ENCODE data around the gene MRPL20. TPM values are rescaled to one million over a fixed set of nuclear protein-coding genes. Genes with fewer than 3 reads are reported as not detected.

Gene MRPL20
- total and polyA plus RNA-seq, 2 donors from 2014 or later: 103 to 221 TPM

DNA sequence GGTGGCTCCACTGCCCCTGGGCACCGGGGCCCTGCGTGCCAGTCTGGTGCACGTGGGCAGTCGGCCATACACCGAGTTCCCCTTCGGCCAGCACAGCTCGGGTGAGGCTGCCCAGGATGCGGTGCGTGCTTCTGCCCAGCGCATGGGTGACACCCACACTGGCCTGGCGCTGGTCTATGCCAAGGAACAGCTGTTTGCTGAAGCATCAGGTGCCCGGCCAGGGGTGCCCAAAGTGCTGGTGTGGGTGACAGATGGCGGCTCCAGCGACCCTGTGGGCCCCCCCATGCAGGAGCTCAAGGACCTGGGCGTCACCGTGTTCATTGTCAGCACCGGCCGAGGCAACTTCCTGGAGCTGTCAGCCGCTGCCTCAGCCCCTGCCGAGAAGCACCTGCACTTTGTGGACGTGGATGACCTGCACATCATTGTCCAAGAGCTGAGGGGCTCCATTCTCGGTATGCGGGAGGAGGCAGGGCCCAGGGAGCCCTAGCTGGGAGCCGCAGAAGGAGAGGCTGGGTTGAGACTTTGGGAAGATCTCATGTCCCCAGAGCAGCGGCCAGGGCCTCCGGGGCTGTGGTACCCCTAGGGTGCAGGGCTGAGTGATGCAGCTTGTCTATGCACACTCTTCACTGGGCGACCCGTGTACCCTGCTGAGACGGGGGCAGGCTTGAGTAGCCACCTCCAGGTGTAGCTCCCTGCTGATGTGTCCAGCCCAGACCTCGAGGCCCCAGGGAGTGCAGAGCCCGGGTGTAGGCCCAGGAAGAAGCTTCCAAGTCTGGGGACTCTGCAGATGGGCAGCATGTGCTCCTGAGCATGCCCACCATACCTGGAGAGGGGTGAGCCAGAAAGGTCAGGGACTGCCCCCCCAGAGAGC, 30.2 kb upstream of the MRPL20 start:
- intact Hi-C loops (cut with DNase I): no loop called here
- peak overlapping the region in 1 of 3 donors; percentile 26 for H3K9ac ChIP-seq (ENCODE audit: low read length in 3 of 3)
- DNase-seq (peak in 2 of 5 donors; percentile 56 to 67), FAIRE-seq (no peak)
- H3K9me3 ChIP-seq (ENCODE audit: control insufficient read depth in 2 of 3, insufficient read depth in 1 of 3, low read length in 3 of 3): no peaks in the 10 kb centered on the region
- peaks cover 0 to 47% (median 12%) of the 10 kb centered on the region in 3 donors for H3K4me1 ChIP-seq (ENCODE audit: control insufficient read depth in 2 of 3, insufficient read depth in 2 of 3, low read depth in 1 of 3, low read length in 3 of 3)
- peak overlapping the region in 1 of 3 donors; percentile 32 for H3K4me3 ChIP-seq (ENCODE audit: low read length in 3 of 3)
- TF ChIP-seq, protein P1, sequence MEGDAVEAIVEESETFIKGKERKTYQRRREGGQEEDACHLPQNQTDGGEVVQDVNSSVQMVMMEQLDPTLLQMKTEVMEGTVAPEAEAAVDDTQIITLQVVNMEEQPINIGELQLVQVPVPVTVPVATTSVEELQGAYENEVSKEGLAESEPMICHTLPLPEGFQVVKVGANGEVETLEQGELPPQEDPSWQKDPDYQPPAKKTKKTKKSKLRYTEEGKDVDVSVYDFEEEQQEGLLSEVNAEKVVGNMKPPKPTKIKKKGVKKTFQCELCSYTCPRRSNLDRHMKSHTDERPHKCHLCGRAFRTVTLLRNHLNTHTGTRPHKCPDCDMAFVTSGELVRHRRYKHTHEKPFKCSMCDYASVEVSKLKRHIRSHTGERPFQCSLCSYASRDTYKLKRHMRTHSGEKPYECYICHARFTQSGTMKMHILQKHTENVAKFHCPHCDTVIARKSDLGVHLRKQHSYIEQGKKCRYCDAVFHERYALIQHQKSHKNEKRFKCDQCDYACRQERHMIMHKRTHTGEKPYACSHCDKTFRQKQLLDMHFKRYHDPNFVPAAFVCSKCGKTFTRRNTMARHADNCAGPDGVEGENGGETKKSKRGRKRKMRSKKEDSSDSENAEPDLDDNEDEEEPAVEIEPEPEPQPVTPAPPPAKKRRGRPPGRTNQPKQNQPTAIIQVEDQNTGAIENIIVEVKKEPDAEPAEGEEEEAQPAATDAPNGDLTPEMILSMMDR (IDR thresholded peaks at IDR 0.05; ENCODE audit: borderline replicate concordance, extremely low read depth, insufficient read depth): no peak
- H3K27me3 ChIP-seq (ENCODE audit: control insufficient read depth, insufficient read depth, low read length): no peaks in the 10 kb centered on the region
- H3K27ac ChIP-seq (ENCODE audit: low read depth in 2 of 2, low read length in 2 of 2): no peak overlapping the region
- H3K36me3 ChIP-seq (ENCODE audit: control insufficient read depth in 2 of 3, insufficient read depth in 3 of 3, low read length in 3 of 3): no peaks in the 10 kb centered on the region

DNA sequence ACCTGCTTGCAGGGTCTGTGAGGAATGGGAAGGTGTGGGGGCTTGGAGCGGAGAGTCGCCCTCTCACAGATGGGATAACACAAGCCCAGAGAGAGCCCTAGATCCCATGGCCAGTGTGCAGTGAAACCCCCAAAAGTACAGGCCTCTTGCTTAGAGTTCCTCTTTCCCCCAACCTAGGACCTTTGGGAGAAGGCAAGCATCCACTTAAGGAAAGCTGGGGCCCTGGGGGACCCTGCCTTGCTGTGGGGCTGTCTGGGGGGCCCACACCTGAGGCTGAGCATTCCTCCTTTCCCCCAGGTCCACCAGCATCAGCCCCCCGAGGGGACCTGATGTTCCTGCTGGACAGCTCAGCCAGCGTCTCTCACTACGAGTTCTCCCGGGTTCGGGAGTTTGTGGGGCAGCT, 29.5 kb upstream of the MRPL20 start:
- H3K9ac ChIP-seq (ENCODE audit: low read length in 3 of 3): peak overlapping the region in 1 of 3 donors; percentile 26
- peak overlapping the region in 2 of 3 donors; percentile 31 to 55 for H3K4me3 ChIP-seq (ENCODE audit: low read length in 3 of 3)
- intact Hi-C loops (cut with DNase I): no loop called here
- no peak overlapping the region for H3K27ac ChIP-seq (ENCODE audit: low read depth in 2 of 2, low read length in 2 of 2)
- no peaks in the 10 kb centered on the region for H3K36me3 ChIP-seq (ENCODE audit: control insufficient read depth in 2 of 3, insufficient read depth in 3 of 3, low read length in 3 of 3)
- H3K4me1 ChIP-seq (ENCODE audit: control insufficient read depth in 2 of 3, insufficient read depth in 2 of 3, low read depth in 1 of 3, low read length in 3 of 3): peaks cover 0 to 51% (median 12%) of the 10 kb centered on the region in 3 donors
- no peaks in the 10 kb centered on the region for H3K27me3 ChIP-seq (ENCODE audit: control insufficient read depth, insufficient read depth, low read length)
- TF ChIP-seq, protein P1 (IDR thresholded peaks at IDR 0.05; ENCODE audit: borderline replicate concordance, extremely low read depth, insufficient read depth): no peak
- DNase-seq (no peak), FAIRE-seq (no peak)
- H3K9me3 ChIP-seq (ENCODE audit: control insufficient read depth in 2 of 3, insufficient read depth in 1 of 3, low read length in 3 of 3): no peaks in the 10 kb centered on the region

DNA sequence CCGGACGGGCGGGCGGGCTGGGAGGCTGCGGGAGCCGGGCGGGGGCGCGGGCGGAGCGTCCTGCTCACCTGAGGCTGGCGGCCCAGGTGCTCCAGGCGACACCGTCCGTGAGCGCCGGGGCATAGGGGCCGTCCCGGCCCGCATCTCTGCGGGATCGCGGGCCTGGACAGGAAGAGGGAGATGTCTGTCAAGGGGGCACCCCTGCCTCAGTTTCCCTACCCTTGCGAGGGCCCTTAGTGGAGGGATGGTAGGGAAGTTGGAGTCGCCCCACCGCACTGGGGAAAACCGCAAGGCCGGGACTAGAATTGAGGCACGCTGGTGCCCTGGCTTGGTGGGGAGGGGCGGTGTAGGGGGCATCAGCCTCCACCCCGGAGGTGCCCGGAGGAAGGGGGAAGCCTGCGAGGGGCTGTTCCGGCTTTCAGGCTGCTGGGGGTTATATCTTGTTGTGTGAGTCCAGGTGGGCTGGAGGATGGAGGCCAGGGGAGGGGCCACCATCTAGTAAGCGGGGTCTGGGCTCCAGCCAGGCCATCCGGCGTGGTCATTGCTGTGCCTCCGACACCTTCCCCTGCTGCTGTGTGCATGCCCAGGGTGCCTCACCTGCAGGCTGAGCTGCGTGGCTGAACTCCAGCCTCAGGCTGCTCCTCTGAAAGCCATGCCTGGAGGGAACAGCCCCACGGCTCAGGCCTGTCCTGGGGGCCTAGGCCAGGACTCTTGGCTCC, 29.0 kb upstream of the MRPL20 start:
- H3K4me1 ChIP-seq (ENCODE audit: control insufficient read depth in 2 of 3, insufficient read depth in 2 of 3, low read depth in 1 of 3, low read length in 3 of 3): peaks cover 0 to 53% (median 12%) of the 10 kb centered on the region in 3 donors
- peak overlapping the region; percentile 31 to 55 (median 33) for H3K4me3 ChIP-seq (ENCODE audit: low read length in 3 of 3)
- H3K9me3 ChIP-seq (ENCODE audit: control insufficient read depth in 2 of 3, insufficient read depth in 1 of 3, low read length in 3 of 3): no peaks in the 10 kb centered on the region
- FAIRE-seq (no peak), DNase-seq (peak in 2 of 5 donors; percentile 69 to 75)
- TF ChIP-seq, protein P1 (IDR thresholded peaks at IDR 0.05; ENCODE audit: borderline replicate concordance, extremely low read depth, insufficient read depth): no peak
- no peaks in the 10 kb centered on the region for H3K36me3 ChIP-seq (ENCODE audit: control insufficient read depth in 2 of 3, insufficient read depth in 3 of 3, low read length in 3 of 3)
- intact Hi-C loops (cut with DNase I): no loop called here
- peak overlapping the region in 2 of 3 donors; percentile 26 to 54 for H3K9ac ChIP-seq (ENCODE audit: low read length in 3 of 3)
- H3K27ac ChIP-seq (ENCODE audit: low read depth in 2 of 2, low read length in 2 of 2): no peak overlapping the region
- no peaks in the 10 kb centered on the region for H3K27me3 ChIP-seq (ENCODE audit: control insufficient read depth, insufficient read depth, low read length)

Measured in kidney (tissue), 14 donors.